Right lobe of liver (tissue), 6 donors: ENCODE measurements around the gene POLR2E. TPM values are rescaled to one million over a fixed set of nuclear protein-coding genes. Genes with fewer than 3 reads are reported as not detected.
A peak's percentile ranks its signal among the peaks of the same experiment; 100 is the strongest.

Experiments used
- ATAC-seq, 4 donors: fragments of 200-7000 bp; cut with Tn5 transposase; one replicate each; pipeline ENCODE4 v1.9.1; 2020; ENCODE audit warnings: mild to moderate bottlenecking in 4 of 4, moderate library complexity in 4 of 4
- DNase-seq, 3 donors: peaks; one replicate each; pipeline ENCODE4 v3.0.0-alpha.2; 2020
- H3K27ac ChIP-seq, 3 donors: fragments of 200-600 bp; one replicate each; pipeline ENCODE4 v1.8.0; 2022
- H3K27me3 ChIP-seq, 2 donors: fragments of 200-600 bp; one replicate each; pipeline ENCODE4 v1.8.0; 2022
- H3K36me3 ChIP-seq, 4 donors: fragments of 200-600 bp; sonication (generic) in 1 of 4; one replicate each; pipeline versions ENCODE4 v1.5.1 to v1.8.0; 2017 to 2022; ENCODE audit warnings: control low read depth in 1 of 4
- H3K4me1 ChIP-seq, 4 donors: fragments of 200-600 bp; sonication (generic) in 1 of 4; one replicate each; pipeline versions ENCODE4 v1.5.1 to v1.8.0; 2017 to 2022; ENCODE audit warnings: control low read depth in 1 of 4
- H3K4me3 ChIP-seq, 3 donors: fragments of 200-600 bp; one replicate each; pipeline ENCODE4 v1.8.0; 2022
- H3K9me3 ChIP-seq, 4 donors: fragments of 200-600 bp; sonication (generic) in 1 of 4; one replicate each; pipeline versions ENCODE4 v1.5.1 to v1.8.0; 2017 to 2022; ENCODE audit warnings: control low read depth in 1 of 4
- CTCF ChIP-seq, 4 donors: fragments of 200-600 bp in 3 of 4; fragments of 450-650 bp in 1 of 4; IDR thresholded peaks; one replicate each; pipeline versions ENCODE4 v1.5.1 to v1.8.0; 2016 to 2022; ENCODE audit warnings: antibody characterized with exemption in 4 of 4, mild to moderate bottlenecking in 2 of 4
- POLR2A ChIP-seq: fragments of 450-650 bp; IDR thresholded peaks from one replicate; pipeline ENCODE4 v1.6.1; 2017; ENCODE audit warnings: antibody characterized with exemption, mild to moderate bottlenecking
- WGBS: methylation state at CpG from one replicate; pipeline ENCODE4 v1.1.6; 2018; ENCODE audit warnings: low coverage, low lambda C conversion rate; ENCODE audit not compliant: insufficient coverage; ENCODE audit errors: missing lambda C conversion rate; 5-methylcytosine and 5-hydroxymethylcytosine counted together
- intact Hi-C, 2 donors: fragments of 100-400 bp; cut with DNase I; formaldehyde crosslinking; loops; one replicate each; pipeline versions ENCODE4 v1.11.2 to v1.14.1; 2022
- total RNA-seq, 6 experiments: library from RNA; depleted of rRNA in 2 of 6; stranded (reverse); fragments of >200 nt in 2 of 6; fragmentation: NEBNext Ultra II Directional in 3 of 6; extraction: Animal tissue kit (Norgen Biotek cat#: 25700) in 3 of 6; gene quantifications; one replicate each; pipeline versions ENCODE4 v1.1.0 to v1.2.4, GENCODE V29; 2016 to 2023
- donor health status: DM: no; HTN: yes; CAD: no.
- donor health status: DM: no; HTN: no; CAD: no.
- donor health status: DM: no; HTN: no; CAD: no.
- donor health status: DM: no; HTN: yes; CAD: no.
- donor health status: DM: no; HTN: yes; CAD: no.

The POLR2E gene
- total RNA-seq, 6 experiments from 2014 or later: 112 to 256 (median 131) TPM

GRCh38 chr19:1049800-1050199, 45.4 kb downstream of the POLR2E start:
- Histone ChIP-seq H3K27ac (no peak overlapping the region), H3K4me1 (no peaks in the 10 kb centered on the region), H3K36me3 (no peaks in the 10 kb centered on the region), H3K4me3 (no peak overlapping the region), H3K27me3 (no peaks in the 10 kb centered on the region), H3K9me3 (no peaks in the 10 kb centered on the region)
- TF ChIP-seq POLR2A (no peak), CTCF (IDR thresholded peaks at IDR 0.05) (no peak)
- intact Hi-C loops: no loop called here
- ATAC-seq (no peak), DNase-seq (no peak)
- WGBS: 66% methylated on average over 11 of the region's 11 CpGs

GRCh38 chr19:1049106-1049505, 46.1 kb downstream of the POLR2E start:
- no peak overlapping the region for H3K4me3 ChIP-seq
- no peaks in the 10 kb centered on the region for H3K4me1 ChIP-seq
- H3K36me3 ChIP-seq: no peaks in the 10 kb centered on the region
- ATAC-seq (no peak), DNase-seq (no peak)
- no peaks in the 10 kb centered on the region for H3K9me3 ChIP-seq
- no peaks in the 10 kb centered on the region for H3K27me3 ChIP-seq
- TF ChIP-seq POLR2A (no peak), CTCF (IDR thresholded peaks at IDR 0.05) (no peak)
- WGBS: 87% methylated on average over 3 of the region's 17 CpGs
- intact Hi-C loops: no loop called here
- no peak overlapping the region for H3K27ac ChIP-seq

- TF ChIP-seq CTCF (IDR thresholded peaks at IDR 0.05): no peak
- no peak for TF ChIP-seq POLR2A
- ATAC-seq: no peak
- DNase-seq: no peak
- 94% methylated on average over 16 of the region's 20 CpGs for WGBS
- Histone ChIP-seq H3K36me3 (no peaks in the 10 kb centered on the region), H3K27me3 (no peaks in the 10 kb centered on the region), H3K4me3 (no peak overlapping the region), H3K9me3 (no peaks in the 10 kb centered on the region), H3K27ac (no peak overlapping the region), H3K4me1 (no peaks in the 10 kb centered on the region)
- intact Hi-C loops: no loop called here
Observed at GRCh38 chr19:1047696-1048147, 47.5 kb downstream of the POLR2E start.

- intact Hi-C loops: no loop called here
- H3K4me3 ChIP-seq: no peak overlapping the region
- TF ChIP-seq CTCF (IDR thresholded peaks at IDR 0.05): no peak
- TF ChIP-seq POLR2A: no peak
- 86% methylated on average over 4 of the region's 77 CpGs for WGBS
- H3K9me3 ChIP-seq: no peaks in the 10 kb centered on the region
- no peaks in the 10 kb centered on the region for H3K27me3 ChIP-seq
- no peak overlapping the region for H3K27ac ChIP-seq
- H3K4me1 ChIP-seq: no peaks in the 10 kb centered on the region
- DNase-seq: peak in 1 of 3 donors; percentile 24
- no peaks in the 10 kb centered on the region for H3K36me3 ChIP-seq
- peak in 1 of 4 donors; percentile 24 for ATAC-seq
Observed at GRCh38 chr19:1046836-1047695, 48.1 kb downstream of the POLR2E start.
